NCI-H82 treated with DMSO at 0.1 percent for 48 hours (cell line): Measurements from ENCODE around the gene TSC22D3.
A peak's percentile ranks its signal among the peaks of the same experiment; 100 is the strongest.
"Not testable (repeated sequence)": the region's sequence is repeated elsewhere in the genome, so short reads cannot be mapped to it uniquely, and the experiment has no call there.

ENCODE experiments used
- DNase-seq: peaks from one replicate; lab custom pipeline; 2025; ENCODE audit not compliant: unreplicated experiment; lab: John Stamatoyannopoulos, UW

TSC22D3 gene

GRCh38 chrX:107683124-107683895 is 92.3 kb downstream of the TSC22D3 start:
- no peak for DNase-seq

- no peak for DNase-seq
These were observed 93.3 kb downstream of the TSC22D3 start for GRCh38 chrX:107682256-107682655.

GRCh38 chrX:107678957-107679740 is 96.4 kb downstream of the TSC22D3 start:
- no peak for DNase-seq

- DNase-seq, result no peak
These were observed 97.7 kb downstream of the TSC22D3 start for GRCh38 chrX:107677909-107678308.

GRCh38 chrX:107677501-107677901 is 98.1 kb downstream of the TSC22D3 start:
- no peak for DNase-seq

GRCh38 chrX:107676559-107677378 is 98.8 kb downstream of the TSC22D3 start:
- DNase-seq, result peak; percentile 77

- no peak for DNase-seq
These were observed 99.6 kb downstream of the TSC22D3 start for GRCh38 chrX:107675823-107676555.

GRCh38 chrX:107675365-107675654 is 100.3 kb downstream of the TSC22D3 start:
- DNase-seq, result no peak

GRCh38 chrX:107674480-107675364 is 100.9 kb downstream of the TSC22D3 start:
- peak; percentile 67 for DNase-seq

GRCh38 chrX:107673933-107674479 is 101.6 kb downstream of the TSC22D3 start:
- no peak for DNase-seq

GRCh38 chrX:107673431-107673830 is 102.2 kb downstream of the TSC22D3 start:
- DNase-seq, result no peak

- DNase-seq, result peak; percentile 54
These were observed 102.6 kb downstream of the TSC22D3 start for GRCh38 chrX:107672955-107673378.

GRCh38 chrX:107671256-107671655 is 104.3 kb downstream of the TSC22D3 start:
- DNase-seq, result not testable (repeated sequence)

GRCh38 chrX:107669885-107670628 is 105.5 kb downstream of the TSC22D3 start:
- DNase-seq, result no peak

GRCh38 chrX:107669261-107669660 is 106.3 kb downstream of the TSC22D3 start:
- no peak for DNase-seq

GRCh38 chrX:107668710-107669109 is 106.9 kb downstream of the TSC22D3 start:
- not testable (repeated sequence) for DNase-seq

- no peak for DNase-seq
These were observed 108.2 kb downstream of the TSC22D3 start for GRCh38 chrX:107667426-107667825.

GRCh38 chrX:107666931-107667330 is 108.7 kb downstream of the TSC22D3 start:
- no peak for DNase-seq
